Subcutaneous adipose tissue (tissue), 4 donors: ENCODE data around the gene HSP90AB1. TPM values are rescaled to one million over a fixed set of nuclear protein-coding genes. Genes with fewer than 3 reads are reported as not detected.

Source experiments
- total RNA-seq, 4 donors: library from RNA; depleted of rRNA; stranded (reverse); fragments of >200 nt; gene quantifications; one replicate each; pipeline ENCODE4 v1.1.0, GENCODE V29; 2016
- TF ChIP-seq, protein P1 (sequence below): fragments of 450-650 bp; IDR thresholded peaks from one replicate; pipeline ENCODE4 v1.5.1; 2016; ENCODE audit warnings: low read depth, mild to moderate bottlenecking, control low read depth, antibody characterized with exemption, moderate library complexity

Gene HSP90AB1
- total RNA-seq, 4 donors from 2014 or later, result 457 to 750 (median 477) TPM

DNA sequence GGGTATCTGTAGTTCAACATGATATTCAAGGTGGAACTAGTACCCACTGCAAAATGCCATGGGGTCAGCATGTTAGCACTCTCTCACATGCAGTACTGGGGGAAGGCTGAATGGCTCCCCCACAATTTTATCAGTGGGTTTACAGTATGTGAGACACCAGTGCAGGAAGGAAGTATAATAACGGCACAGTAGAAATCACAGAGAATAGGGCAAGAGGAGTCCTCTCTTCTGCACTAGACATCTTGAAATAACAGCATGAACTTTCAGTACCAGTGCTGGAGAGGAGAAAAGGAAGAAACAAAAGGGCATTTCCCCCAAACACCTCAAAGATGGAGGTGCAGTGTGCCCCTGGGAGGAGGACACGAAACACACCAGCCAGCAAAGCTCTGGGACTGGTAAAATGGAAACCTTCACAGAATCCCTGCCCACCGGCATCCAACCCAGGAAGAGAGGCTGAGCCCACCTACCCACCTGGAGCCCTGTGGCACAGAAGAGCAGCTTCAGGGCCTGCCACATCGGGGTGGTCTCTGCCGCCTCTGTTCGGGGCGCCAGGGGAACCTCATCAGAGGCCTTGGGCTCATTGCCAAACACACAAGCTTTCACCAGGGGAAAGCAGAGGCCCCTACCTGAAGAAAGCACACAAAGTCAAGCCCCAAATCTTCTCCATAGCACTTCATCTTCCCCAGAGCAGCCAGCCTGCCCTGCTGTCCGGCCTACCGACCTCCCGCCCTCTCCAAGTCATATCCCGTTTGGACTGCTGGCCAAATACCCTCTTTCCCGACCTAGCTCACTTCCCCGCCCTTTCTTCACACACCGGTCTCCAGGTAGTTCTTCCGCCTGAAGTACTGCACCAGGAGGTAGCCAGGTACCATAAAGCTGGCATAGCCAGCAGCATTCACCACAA, 9.2 kb downstream of the HSP90AB1 start:
- TF ChIP-seq, protein P1, sequence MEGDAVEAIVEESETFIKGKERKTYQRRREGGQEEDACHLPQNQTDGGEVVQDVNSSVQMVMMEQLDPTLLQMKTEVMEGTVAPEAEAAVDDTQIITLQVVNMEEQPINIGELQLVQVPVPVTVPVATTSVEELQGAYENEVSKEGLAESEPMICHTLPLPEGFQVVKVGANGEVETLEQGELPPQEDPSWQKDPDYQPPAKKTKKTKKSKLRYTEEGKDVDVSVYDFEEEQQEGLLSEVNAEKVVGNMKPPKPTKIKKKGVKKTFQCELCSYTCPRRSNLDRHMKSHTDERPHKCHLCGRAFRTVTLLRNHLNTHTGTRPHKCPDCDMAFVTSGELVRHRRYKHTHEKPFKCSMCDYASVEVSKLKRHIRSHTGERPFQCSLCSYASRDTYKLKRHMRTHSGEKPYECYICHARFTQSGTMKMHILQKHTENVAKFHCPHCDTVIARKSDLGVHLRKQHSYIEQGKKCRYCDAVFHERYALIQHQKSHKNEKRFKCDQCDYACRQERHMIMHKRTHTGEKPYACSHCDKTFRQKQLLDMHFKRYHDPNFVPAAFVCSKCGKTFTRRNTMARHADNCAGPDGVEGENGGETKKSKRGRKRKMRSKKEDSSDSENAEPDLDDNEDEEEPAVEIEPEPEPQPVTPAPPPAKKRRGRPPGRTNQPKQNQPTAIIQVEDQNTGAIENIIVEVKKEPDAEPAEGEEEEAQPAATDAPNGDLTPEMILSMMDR, result no peak

DNA sequence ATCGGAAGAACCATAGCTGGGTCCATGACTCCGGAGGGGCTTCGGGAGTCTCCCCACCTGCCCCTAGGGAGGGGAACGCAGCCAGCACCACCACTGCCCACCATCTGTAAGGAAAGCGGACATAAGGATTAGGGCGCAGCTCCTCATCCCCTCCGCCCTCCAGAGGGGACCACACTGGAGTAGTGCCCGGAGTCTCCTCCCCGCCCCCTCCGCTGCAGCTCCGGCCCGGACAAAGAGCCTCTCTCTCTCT, 9.8 kb downstream of the HSP90AB1 start:
- TF ChIP-seq, protein P1, result no peak

DNA sequence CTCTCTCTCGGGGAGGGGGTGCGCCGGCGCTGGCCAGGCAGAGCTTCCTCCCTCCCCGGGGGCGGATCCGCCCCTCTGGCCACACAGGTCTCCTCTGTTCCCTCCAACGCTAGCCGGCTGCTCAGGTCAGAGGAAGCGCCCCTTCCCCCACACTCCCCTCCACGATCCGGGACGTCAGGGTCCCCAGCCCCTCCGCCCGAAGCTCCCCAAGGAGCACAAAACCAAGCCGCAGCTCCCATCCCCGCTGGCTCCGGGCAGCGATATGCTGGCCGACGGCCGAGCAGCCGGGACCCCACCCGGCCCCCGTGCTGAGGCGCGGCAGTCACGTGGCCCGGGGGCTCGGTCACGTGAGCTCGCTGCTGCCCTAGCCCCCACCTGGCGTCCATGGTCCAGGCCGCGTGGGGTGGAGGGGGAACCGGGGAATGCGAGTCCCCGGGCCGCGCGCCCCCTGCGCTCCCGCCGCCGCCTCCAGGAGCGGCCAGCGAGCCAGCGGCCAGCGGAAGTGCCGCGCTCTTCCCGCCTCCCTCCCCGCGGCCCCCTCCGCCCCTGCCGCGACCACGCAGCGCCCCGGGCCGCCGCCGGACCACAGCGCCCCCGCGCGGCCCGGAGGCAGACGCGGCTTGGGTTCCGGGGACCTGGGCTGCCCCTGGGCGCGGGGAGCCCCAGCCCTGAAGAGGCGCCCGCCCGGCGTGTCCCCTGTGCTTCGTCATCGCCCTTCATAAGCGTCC, 10.3 kb downstream of the HSP90AB1 start, which contains the start of gene SLC35B2:
SLC35B2 (minus strand) TSS at position 504 of the 728 bp plus-strand sequence; CDS start at position 386, 118 bp downstream.
- TF ChIP-seq, protein P1, result no peak

DNA sequence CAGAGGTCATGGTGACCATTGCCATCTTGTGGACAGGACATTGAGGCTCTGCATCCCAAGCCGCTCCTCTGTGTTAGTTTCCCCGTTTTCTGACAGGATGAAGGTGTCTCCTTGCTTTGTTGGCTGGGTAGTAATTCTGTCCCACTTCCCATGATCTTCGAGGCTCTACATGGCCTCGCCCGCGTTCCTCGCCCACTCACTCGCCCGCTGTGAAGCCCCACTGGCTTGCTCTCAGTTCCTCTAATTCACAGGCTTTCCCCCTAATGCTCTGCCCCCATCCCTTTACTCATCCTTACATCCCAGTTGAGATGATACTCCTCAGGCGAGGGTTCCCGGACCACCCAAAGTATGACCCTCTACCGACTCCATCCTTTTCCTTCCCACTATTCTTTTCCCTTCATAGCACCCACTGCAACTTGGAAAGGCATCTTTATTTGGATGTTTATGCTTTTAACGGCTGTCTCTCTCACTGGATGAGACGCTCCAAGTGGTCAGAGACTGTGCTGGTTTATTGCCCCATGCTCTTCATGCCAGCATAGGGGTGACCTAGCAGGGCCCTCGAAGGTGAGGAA, 10.9 kb downstream of the HSP90AB1 start:
- TF ChIP-seq, protein P1, result no peak

DNA sequence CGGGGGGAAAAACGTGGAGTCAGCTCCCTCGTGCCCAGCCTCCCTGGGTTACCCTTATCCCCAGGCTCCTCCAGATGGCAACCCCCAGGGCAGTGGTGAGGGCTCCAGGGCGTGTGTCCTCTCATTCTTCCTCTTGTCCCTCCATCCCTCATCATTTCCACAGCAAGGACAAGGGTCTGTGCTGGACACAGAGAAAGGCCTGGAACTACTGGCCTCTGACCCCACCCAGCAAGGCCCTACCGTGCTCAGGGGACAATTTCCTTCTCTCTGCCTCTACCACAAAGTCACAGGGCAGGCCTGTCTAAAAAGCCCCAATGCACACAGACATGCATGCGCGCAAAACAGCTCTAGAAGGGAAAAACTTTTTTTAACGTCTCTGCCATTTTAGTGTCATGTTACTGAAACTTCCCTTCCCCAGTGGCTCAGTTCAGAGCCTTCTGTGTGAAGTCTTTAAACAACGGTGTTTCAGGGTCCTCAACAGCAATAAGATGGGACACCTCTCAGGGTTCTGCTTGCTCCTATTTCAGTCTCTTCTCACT, 11.5 kb downstream of the HSP90AB1 start:
- TF ChIP-seq, protein P1, result no peak

DNA sequence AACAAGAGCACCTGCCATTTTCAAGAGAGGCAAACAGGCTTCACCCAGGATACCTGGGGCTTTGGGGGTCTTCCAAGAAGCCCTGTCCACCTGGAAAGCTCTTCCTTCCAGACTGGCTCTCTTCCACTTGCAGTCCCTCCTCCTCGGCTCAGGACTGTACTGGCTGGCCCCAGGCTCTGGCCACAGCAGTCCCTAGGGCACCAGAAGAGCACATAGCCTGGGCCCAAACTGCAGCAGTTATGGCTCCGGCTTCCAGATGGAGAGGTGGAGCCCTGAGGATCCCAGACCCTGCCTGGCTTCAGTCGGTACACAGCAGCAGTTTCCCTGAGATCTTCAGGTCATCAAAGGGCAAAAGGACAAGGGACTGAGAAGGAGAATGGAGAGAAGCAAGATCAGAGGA, 12.0 kb downstream of the HSP90AB1 start:
- TF ChIP-seq, protein P1, result no peak

DNA sequence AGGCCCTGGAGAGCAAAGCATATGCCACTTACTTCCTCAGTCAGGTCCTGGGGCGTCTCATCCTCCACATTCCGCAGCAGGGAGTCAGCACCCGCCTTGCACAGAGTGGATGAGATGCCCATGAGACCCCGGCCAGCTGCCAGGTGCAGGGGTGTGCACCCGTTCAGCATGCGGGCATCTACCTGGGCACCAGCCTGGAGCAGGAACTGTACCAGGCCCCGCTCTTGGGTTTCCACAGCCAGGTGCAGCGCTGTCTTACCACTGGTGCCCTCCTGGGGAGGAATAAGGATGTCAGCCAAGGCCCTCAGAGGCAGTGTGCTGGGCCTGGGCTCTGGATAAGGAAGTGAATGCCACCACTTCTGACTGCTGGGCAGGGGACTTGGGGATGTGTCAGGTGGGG, 13.1 kb downstream of the HSP90AB1 start:
- TF ChIP-seq, protein P1, result no peak
